HG02610 (cell line): ENCODE measurements around the gene PDHA1.

Source experiments
- ATAC-seq: cut with Tn5 transposase; IDR thresholded peaks from one replicate; pipeline ENCODE4 v1.9.1; 2021; ENCODE audit warnings: mild to moderate bottlenecking, moderate library complexity; ENCODE audit not compliant: unreplicated experiment

Gene PDHA1

GRCh38 chrX:19373351-19373891 lies 29.7 kb downstream of the PDHA1 start:
- ATAC-seq, result no peak

GRCh38 chrX:19375546-19375945 lies 31.8 kb downstream of the PDHA1 start:
- no peak for ATAC-seq

GRCh38 chrX:19377799-19378198 lies 34.1 kb downstream of the PDHA1 start:
- ATAC-seq, result no peak

- no peak for ATAC-seq
Measured at GRCh38 chrX:19381326-19381725, 37.6 kb downstream of the PDHA1 start.

GRCh38 chrX:19382555-19383145 lies 38.9 kb downstream of the PDHA1 start:
- no peak for ATAC-seq

GRCh38 chrX:19386679-19387078 lies 43.0 kb downstream of the PDHA1 start:
- no peak for ATAC-seq

- ATAC-seq, result no peak
Measured at GRCh38 chrX:19388064-19388679, 44.4 kb downstream of the PDHA1 start.

- no peak for ATAC-seq
Measured at GRCh38 chrX:19388741-19389140, 45.0 kb downstream of the PDHA1 start.

- no peak for ATAC-seq
Measured at GRCh38 chrX:19389227-19389845, 45.6 kb downstream of the PDHA1 start.

- no peak for ATAC-seq
Measured at GRCh38 chrX:19392078-19392477, 48.4 kb downstream of the PDHA1 start.

- no peak for ATAC-seq
Measured at GRCh38 chrX:19392703-19393102, 49.0 kb downstream of the PDHA1 start.

GRCh38 chrX:19403696-19404095 lies 60.0 kb downstream of the PDHA1 start:
- ATAC-seq, result no peak

- ATAC-seq, result no peak
Measured at GRCh38 chrX:19410259-19410658, 66.5 kb downstream of the PDHA1 start.
